HCT116 (cell line): Measurements from ENCODE around the gene LSM6.

Experiments
- ATF3 ChIP-seq: IDR thresholded peaks from 2 replicates; pipeline ENCODE4 v1.6.1; 2012
- CTCF ChIP-seq, 3 experiments: fragments of 200-600 bp in 1 of 3; sonication (generic) in 1 of 3; IDR thresholded peaks in 2 of 3; conservative IDR thresholded peaks in 1 of 3; 2 replicates each; pipeline ENCODE4 v1.5.1; 2012 to 2017; ENCODE audit warnings: low read depth in 2 of 3, low read length in 2 of 3, antibody characterized with exemption in 1 of 3, borderline replicate concordance in 1 of 3, control low read depth in 1 of 3, mild to moderate bottlenecking in 1 of 3, mixed read lengths in 1 of 3, mixed run types in 1 of 3, moderate library complexity in 1 of 3; ENCODE audit not compliant: insufficient read depth in 1 of 3
- EZH2 ChIP-seq: fragments of 200-600 bp; sonication (generic); IDR thresholded peaks from 2 replicates; pipeline ENCODE4 v1.6.1; 2017; ENCODE audit warnings: antibody characterized with exemption, mixed run types
- JUND ChIP-seq: IDR thresholded peaks from 2 replicates; pipeline ENCODE4 v1.6.1; 2012
- MAX ChIP-seq: IDR thresholded peaks from 2 replicates; pipeline ENCODE4 v1.6.1; 2012
- POLR2AphosphoS5 ChIP-seq: IDR thresholded peaks from 2 replicates; pipeline ENCODE4 v1.6.1; 2011; ENCODE audit warnings: mild to moderate bottlenecking, low read depth, low read length, moderate library complexity
- RAD21 ChIP-seq: IDR thresholded peaks from 2 replicates; pipeline ENCODE4 v1.6.1; 2012; ENCODE audit warnings: low read depth, mild to moderate bottlenecking
- REST ChIP-seq: IDR thresholded peaks from 2 replicates; pipeline ENCODE4 v1.6.1; 2012; ENCODE audit warnings: low read depth
- SRF ChIP-seq: IDR thresholded peaks from 2 replicates; pipeline ENCODE4 v1.6.1; 2012; ENCODE audit warnings: low read depth
- YY1 ChIP-seq: IDR thresholded peaks from 2 replicates; pipeline ENCODE4 v1.6.1; 2011; ENCODE audit warnings: low read length, low read depth, moderate library complexity, mild to moderate bottlenecking; ENCODE audit not compliant: insufficient replicate concordance; ENCODE audit errors: extremely low read depth

GRCh38 chr4:146134761-146135445 lies 40.6 kb upstream of the LSM6 start:
- no peak for TF ChIP-seq YY1
- no peak for TF ChIP-seq POLR2AphosphoS5
- TF ChIP-seq RAD21: no peak
- no peak for TF ChIP-seq EZH2
- no peak for TF ChIP-seq CTCF (IDR thresholded peaks at IDR 0.05 in 2 of 3, conservative IDR thresholded peaks at IDR 0.05 in 1 of 3; ENCODE audit: borderline replicate concordance in 1 of 3, insufficient read depth in 1 of 3, low read depth in 2 of 3, low read length in 2 of 3)
- no peak for TF ChIP-seq REST
- TF ChIP-seq JUND: no peak
- TF ChIP-seq SRF: no peak
- no peak for TF ChIP-seq MAX
- no peak for TF ChIP-seq ATF3
